Adipocyte (in vitro differentiated cells): ENCODE data around the gene EDNRB.
A peak's percentile ranks its signal among the peaks of the same experiment; 100 is the strongest.

ENCODE experiments used
- DNase-seq: peaks from one replicate; pipeline ENCODE4 v3.0.0-alpha.2; 2015; ENCODE audit warnings: low read depth
- H3K27me3 ChIP-seq: replicated peaks from 2 replicates; pipeline ENCODE4 v1.7.0; 2013; ENCODE audit warnings: mild to moderate bottlenecking, low read length, moderate library complexity; ENCODE audit not compliant: control insufficient read depth, insufficient read depth
- H3K36me3 ChIP-seq: 2 replicates; pipeline ENCODE4 v1.7.0; 2013; ENCODE audit warnings: low read length, mild to moderate bottlenecking, moderate library complexity; ENCODE audit not compliant: control insufficient read depth, insufficient read depth, severe bottlenecking
- H3K4me1 ChIP-seq: 2 replicates; pipeline ENCODE4 v1.7.0; 2013; ENCODE audit warnings: mild to moderate bottlenecking, low read length, moderate library complexity; ENCODE audit not compliant: control insufficient read depth, insufficient read depth
- H3K4me3 ChIP-seq: 2 replicates; pipeline ENCODE4 v1.7.0; 2013; ENCODE audit warnings: mild to moderate bottlenecking, low read length, moderate library complexity
- H3K9ac ChIP-seq: 2 replicates; pipeline ENCODE4 v1.7.0; 2013; ENCODE audit warnings: mild to moderate bottlenecking, low read length, moderate library complexity
- H3K9me3 ChIP-seq: 2 replicates; pipeline ENCODE4 v1.7.0; 2013; ENCODE audit warnings: mild to moderate bottlenecking, low read length, moderate library complexity; ENCODE audit not compliant: control insufficient read depth

The EDNRB gene

GRCh38 chr13:77896977-77897376, 21.7 kb downstream of the EDNRB start:
- Histone ChIP-seq H3K36me3 (peaks cover 19% of the 10 kb centered on the region), H3K27me3 (no peaks in the 10 kb centered on the region), H3K9ac (peak overlapping the region; percentile 71), H3K4me3 (peak overlapping the region; percentile 58), H3K4me1 (peaks cover 45% of the 10 kb centered on the region), H3K9me3 (no peaks in the 10 kb centered on the region)
- no peak for DNase-seq

GRCh38 chr13:77896536-77896935, 22.1 kb downstream of the EDNRB start:
- Histone ChIP-seq H3K27me3 (no peaks in the 10 kb centered on the region), H3K9me3 (no peaks in the 10 kb centered on the region), H3K4me1 (peaks cover 45% of the 10 kb centered on the region), H3K4me3 (peak overlapping the region; percentile 58), H3K36me3 (peaks cover 14% of the 10 kb centered on the region), H3K9ac (peak overlapping the region; percentile 71)
- no peak for DNase-seq

DNA sequence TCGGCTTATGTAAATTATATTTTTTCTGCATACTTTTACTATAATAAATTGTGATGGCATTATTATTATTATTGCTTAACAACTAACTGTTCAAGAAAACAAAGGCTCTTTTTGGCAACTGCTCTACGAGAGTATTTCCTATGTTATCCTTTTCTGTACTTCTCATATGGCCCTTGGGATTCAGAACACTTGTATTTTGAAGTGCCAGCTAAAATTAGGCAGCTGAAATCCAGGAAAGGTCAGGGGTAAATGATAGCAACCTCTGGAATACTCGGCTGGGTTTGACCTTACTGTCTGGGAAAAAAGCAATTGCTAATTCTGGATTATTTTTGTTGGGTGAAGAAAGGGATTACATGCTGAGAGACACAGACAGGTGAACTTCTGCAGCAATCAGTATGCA, 23.9 kb downstream of the EDNRB start:
- Histone ChIP-seq H3K4me1 (peaks cover 45% of the 10 kb centered on the region), H3K9ac (no peak overlapping the region), H3K9me3 (no peaks in the 10 kb centered on the region), H3K36me3 (peaks cover 7% of the 10 kb centered on the region), H3K27me3 (no peaks in the 10 kb centered on the region), H3K4me3 (peak overlapping the region; percentile 20)
- DNase-seq = no peak

DNA sequence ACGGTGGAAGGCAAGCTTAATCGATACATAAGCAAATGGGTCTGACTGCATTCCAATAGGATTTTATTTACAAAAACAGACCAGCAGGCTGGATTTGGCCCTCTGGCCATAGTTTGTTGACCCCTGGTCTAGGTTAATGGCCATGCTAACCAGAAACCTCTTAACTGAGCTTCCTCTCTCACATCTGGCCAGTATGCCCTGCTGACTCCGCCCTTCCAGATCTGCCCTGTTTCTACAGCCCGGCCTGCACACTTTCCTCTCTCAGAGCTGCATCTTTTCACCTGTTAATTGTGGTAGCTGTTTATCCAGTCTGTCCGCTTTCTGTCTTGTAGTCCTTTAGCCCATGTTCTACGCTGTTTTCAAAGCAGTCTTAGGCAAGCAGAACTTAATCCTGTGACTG, 25.6 kb downstream of the EDNRB start:
- Histone ChIP-seq H3K4me1 (peaks cover 38% of the 10 kb centered on the region), H3K36me3 (no peaks in the 10 kb centered on the region), H3K9me3 (no peaks in the 10 kb centered on the region), H3K4me3 (no peak overlapping the region), H3K27me3 (no peaks in the 10 kb centered on the region), H3K9ac (no peak overlapping the region)
- no peak for DNase-seq

- Histone ChIP-seq H3K9ac (no peak overlapping the region), H3K27me3 (no peaks in the 10 kb centered on the region), H3K36me3 (no peaks in the 10 kb centered on the region), H3K9me3 (no peaks in the 10 kb centered on the region), H3K4me3 (no peak overlapping the region), H3K4me1 (peaks cover 33% of the 10 kb centered on the region)
- DNase-seq = no peak
Measured at GRCh38 chr13:77892491-77892890, 26.1 kb downstream of the EDNRB start.

DNA sequence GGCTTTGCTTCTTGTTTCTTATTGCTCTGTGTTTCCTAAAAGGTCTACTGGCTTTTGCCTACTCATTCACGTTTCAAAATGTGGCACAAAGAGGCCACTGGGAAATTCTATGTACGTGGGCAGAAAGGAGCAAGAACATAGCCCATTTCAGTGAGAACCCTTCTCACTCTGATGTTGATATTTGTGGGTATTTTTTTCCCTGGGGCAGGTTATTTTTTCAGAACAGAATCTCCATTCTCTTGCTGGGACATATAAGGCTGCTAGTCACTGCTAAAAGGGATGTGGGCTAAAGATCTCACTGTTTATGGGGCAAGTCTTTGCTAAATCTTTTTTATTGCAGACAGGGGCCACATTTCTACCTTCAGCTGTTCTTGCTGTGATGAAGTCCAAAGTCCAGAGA, 27.1 kb downstream of the EDNRB start:
- Histone ChIP-seq H3K4me3 (no peak overlapping the region), H3K9me3 (no peaks in the 10 kb centered on the region), H3K27me3 (no peaks in the 10 kb centered on the region), H3K36me3 (no peaks in the 10 kb centered on the region), H3K9ac (no peak overlapping the region), H3K4me1 (peaks cover 23% of the 10 kb centered on the region)
- no peak for DNase-seq

GRCh38 chr13:77891041-77891440, 27.6 kb downstream of the EDNRB start:
- Histone ChIP-seq H3K4me3 (no peak overlapping the region), H3K9me3 (no peaks in the 10 kb centered on the region), H3K9ac (no peak overlapping the region), H3K27me3 (no peaks in the 10 kb centered on the region), H3K36me3 (no peaks in the 10 kb centered on the region), H3K4me1 (peaks cover 19% of the 10 kb centered on the region)
- DNase-seq = no peak

DNA sequence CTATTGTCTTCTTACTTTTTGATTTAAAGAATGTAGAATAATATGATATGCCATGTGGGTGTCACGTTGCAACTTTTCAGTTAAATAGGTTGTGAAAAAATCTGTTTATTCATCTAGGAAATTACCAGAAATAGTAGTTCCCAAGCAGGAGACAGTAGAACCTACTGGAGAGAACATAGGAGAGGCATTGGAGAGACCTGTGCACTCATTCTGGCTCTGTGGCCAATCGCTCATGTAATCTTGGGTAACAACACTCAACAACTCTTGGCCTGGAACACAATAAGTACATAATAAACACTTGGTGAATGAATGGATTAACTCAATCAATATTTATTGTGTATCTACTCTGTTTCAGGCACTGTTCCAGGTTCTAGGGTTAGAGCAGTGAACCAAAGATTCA, 35.3 kb downstream of the EDNRB start:
- peaks cover 7% of the 10 kb centered on the region for H3K4me1 ChIP-seq
- H3K36me3 ChIP-seq = no peaks in the 10 kb centered on the region
- H3K4me3 ChIP-seq = no peak overlapping the region
- no peak for DNase-seq
- H3K27me3 ChIP-seq = no peaks in the 10 kb centered on the region
- no peaks in the 10 kb centered on the region for H3K9me3 ChIP-seq
- no peak overlapping the region for H3K9ac ChIP-seq

DNA sequence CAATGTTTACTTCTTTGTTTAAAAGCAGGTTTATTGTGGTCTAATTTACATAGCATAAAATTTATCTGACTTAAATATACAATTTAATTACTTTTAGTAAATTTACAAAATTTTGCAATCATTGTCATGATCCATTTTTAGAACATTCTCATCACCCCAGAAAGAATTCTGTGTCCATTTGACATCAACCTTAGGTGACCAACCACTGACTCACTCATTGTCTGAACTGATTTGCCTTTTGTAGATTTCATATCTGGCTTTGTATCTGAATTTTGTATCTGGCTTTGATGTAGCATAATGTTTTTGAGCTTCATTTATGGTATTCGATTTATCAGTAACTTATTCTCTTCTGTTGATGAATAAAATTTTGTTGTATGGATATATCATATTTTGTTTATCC, 40.4 kb downstream of the EDNRB start:
- Histone ChIP-seq H3K4me3 (no peak overlapping the region), H3K4me1 (peaks cover 40% of the 10 kb centered on the region), H3K36me3 (no peaks in the 10 kb centered on the region), H3K9ac (no peak overlapping the region), H3K27me3 (no peaks in the 10 kb centered on the region), H3K9me3 (peaks cover 2% of the 10 kb centered on the region)
- no peak for DNase-seq

GRCh38 chr13:77876176-77876575, 42.5 kb downstream of the EDNRB start:
- H3K9ac ChIP-seq = peak overlapping the region; percentile 15

DNA sequence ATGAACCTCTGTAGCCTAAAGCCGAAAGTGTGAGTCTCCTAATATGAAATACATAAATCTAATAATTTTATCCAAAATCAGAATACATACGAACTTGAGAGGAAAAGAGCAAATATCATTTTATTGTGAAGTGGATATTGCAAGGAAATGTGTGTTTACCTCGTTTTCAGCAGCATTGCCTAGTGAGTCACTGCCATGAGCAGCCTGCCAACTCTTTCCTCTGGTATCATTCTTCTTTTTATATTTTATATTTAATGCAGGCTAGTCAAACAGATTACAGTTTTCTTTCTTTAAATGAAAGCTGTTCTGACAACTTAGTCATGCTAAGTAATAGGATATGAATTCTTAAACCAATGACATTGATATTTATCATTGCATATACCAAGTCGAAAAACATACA, 44.2 kb downstream of the EDNRB start:
- H3K4me3 ChIP-seq = no peak overlapping the region
- H3K4me1 ChIP-seq = peaks cover 58% of the 10 kb centered on the region
- peaks cover 7% of the 10 kb centered on the region for H3K9me3 ChIP-seq
- no peak overlapping the region for H3K9ac ChIP-seq
- H3K27me3 ChIP-seq = no peaks in the 10 kb centered on the region
- DNase-seq = peak; percentile 67
- no peaks in the 10 kb centered on the region for H3K36me3 ChIP-seq

More at GRCh38 chr13:77876176-77876575, 42.5 kb downstream of the EDNRB start:
- H3K4me3 ChIP-seq = peak overlapping the region; percentile 8
- no peaks in the 10 kb centered on the region for H3K27me3 ChIP-seq
- peaks cover 56% of the 10 kb centered on the region for H3K4me1 ChIP-seq
- peak; percentile 71 for DNase-seq
- peaks cover 7% of the 10 kb centered on the region for H3K9me3 ChIP-seq
- H3K36me3 ChIP-seq = no peaks in the 10 kb centered on the region

DNA sequence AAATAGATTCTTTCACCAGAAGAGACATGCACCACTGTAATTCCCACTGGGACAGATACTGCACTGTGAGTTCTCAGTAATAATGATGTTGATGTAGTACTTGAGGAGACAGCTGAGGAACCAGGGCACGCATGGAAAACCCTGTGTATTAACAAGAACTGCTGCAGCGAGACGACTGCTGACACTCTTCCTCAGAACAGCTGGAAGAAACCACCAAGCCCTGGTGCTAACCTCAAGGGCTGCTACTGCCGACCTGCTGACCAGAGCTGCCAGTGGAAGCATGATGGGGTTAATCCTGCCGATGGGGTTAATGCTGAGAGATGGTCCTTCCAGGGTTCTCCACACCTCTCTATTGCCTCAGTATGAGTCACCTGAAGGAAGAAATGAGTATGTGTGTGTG, 45.6 kb downstream of the EDNRB start:
- H3K9ac ChIP-seq = no peak overlapping the region
- peaks cover 11% of the 10 kb centered on the region for H3K9me3 ChIP-seq
- peaks cover 48% of the 10 kb centered on the region for H3K4me1 ChIP-seq
- H3K27me3 ChIP-seq = no peaks in the 10 kb centered on the region
- no peak overlapping the region for H3K4me3 ChIP-seq
- no peaks in the 10 kb centered on the region for H3K36me3 ChIP-seq
- DNase-seq = no peak
